Measurements from ENCODE around the gene DAZAP1. TPM values are rescaled to one million over a fixed set of nuclear protein-coding genes. Genes with fewer than 3 reads are reported as not detected.

Gene DAZAP1
- total RNA-seq, 4 donors from 2014 or later = 45.3 to 75.4 (median 64.0) TPM

DNA sequence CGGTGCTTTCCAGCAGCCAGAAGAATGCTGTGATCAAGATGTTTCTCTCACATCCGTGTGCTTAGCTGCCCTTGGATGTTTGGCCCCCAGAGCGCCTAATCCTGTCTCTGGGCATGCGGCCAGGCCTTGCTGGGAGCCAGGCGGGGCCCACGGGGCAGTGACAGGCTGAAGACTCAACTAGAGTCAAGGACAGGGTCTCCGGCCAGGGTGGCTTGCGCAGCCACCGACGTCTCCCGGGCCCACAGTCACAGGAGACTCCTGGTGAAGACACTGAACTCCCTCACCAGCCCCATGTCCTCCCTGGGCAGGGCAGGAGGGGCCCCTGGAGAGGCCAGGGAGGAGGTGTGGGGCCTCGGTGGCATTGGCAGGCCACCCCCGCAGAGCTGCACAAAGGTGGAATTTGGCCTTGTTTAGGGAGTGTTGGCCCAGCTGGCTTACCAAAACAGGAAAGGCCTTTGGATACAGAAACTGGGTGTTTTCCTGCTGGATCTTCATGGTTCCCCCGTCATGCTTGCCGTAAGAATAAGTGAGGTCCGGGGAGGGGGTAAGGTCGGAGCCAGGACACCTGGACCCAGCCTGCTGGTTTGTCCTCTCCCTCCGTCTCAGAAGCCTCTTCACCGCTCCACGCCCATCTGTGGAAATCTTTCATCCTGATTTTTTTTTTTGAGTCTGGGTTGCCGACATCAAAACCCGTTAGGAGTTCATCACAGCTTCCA lies 33.7 kb upstream of the DAZAP1 start:
- H3K4me1 ChIP-seq = peaks cover 0 to 26% (median 11%) of the 10 kb centered on the region in 3 donors
- 33 to 87% methylated on average over 7 to 8 of the region's 22 CpGs for WGBS, 2 donors (ENCODE audit: low coverage in 1 of 2)
- no peaks in the 10 kb centered on the region for H3K9me3 ChIP-seq
- ATAC-seq = peak; percentile 79
- peak overlapping the region in 3 of 4 donors; percentile 79 to 84 (median 82) for H3K27ac ChIP-seq
- H3K27me3 ChIP-seq = no peaks in the 10 kb centered on the region
- no peak overlapping the region for H3K4me3 ChIP-seq
- peaks cover 0 to 83% of the 10 kb centered on the region in 2 donors for H3K36me3 ChIP-seq
- TF ChIP-seq, protein P1, sequence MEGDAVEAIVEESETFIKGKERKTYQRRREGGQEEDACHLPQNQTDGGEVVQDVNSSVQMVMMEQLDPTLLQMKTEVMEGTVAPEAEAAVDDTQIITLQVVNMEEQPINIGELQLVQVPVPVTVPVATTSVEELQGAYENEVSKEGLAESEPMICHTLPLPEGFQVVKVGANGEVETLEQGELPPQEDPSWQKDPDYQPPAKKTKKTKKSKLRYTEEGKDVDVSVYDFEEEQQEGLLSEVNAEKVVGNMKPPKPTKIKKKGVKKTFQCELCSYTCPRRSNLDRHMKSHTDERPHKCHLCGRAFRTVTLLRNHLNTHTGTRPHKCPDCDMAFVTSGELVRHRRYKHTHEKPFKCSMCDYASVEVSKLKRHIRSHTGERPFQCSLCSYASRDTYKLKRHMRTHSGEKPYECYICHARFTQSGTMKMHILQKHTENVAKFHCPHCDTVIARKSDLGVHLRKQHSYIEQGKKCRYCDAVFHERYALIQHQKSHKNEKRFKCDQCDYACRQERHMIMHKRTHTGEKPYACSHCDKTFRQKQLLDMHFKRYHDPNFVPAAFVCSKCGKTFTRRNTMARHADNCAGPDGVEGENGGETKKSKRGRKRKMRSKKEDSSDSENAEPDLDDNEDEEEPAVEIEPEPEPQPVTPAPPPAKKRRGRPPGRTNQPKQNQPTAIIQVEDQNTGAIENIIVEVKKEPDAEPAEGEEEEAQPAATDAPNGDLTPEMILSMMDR (IDR thresholded peaks at IDR 0.05) = no peak
- TF ChIP-seq EP300 (IDR thresholded peaks at IDR 0.05) (no peak), POLR2A (IDR thresholded peaks at IDR 0.05) (no peak), POLR2AphosphoS5 (IDR thresholded peaks at IDR 0.05) (peak; percentile 67)

DNA sequence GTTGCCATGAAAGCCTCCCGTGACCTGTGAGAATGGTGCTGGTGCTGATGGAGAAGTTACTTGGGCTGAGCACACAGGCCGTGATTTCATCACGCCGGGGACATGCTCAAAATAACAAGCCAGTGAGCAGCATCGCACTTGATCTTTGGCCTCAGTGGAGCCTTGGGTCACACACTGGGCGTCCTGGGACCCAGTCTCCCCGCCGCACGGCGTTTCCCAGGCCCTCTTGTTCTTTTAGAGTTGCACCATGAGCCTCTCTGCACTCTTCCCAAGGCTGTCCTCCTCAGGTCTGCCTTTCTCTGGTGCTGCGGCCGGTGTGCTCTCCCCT lies 33.2 kb upstream of the DAZAP1 start:
- Histone ChIP-seq H3K4me1 (peaks cover 0 to 26% (median 11%) of the 10 kb centered on the region in 3 donors), H3K36me3 (peaks cover 0 to 81% of the 10 kb centered on the region in 2 donors), H3K9me3 (no peaks in the 10 kb centered on the region), H3K27ac (peak overlapping the region in 3 of 4 donors; percentile 79 to 84 (median 82)), H3K27me3 (no peaks in the 10 kb centered on the region), H3K4me3 (no peak overlapping the region)
- ATAC-seq = no peak
- 84% methylated on average over 6 of the region's 12 CpGs; no CpG with 5 or more reads in 1 of the 2 donors for WGBS, 2 donors (ENCODE audit: low coverage in 1 of 2)
- no peak for TF ChIP-seq POLR2A (IDR thresholded peaks at IDR 0.05)
- TF ChIP-seq, protein P1 (IDR thresholded peaks at IDR 0.05) = no peak
- TF ChIP-seq EP300 (IDR thresholded peaks at IDR 0.05) = no peak
- no peak for TF ChIP-seq POLR2AphosphoS5 (IDR thresholded peaks at IDR 0.05)

DNA sequence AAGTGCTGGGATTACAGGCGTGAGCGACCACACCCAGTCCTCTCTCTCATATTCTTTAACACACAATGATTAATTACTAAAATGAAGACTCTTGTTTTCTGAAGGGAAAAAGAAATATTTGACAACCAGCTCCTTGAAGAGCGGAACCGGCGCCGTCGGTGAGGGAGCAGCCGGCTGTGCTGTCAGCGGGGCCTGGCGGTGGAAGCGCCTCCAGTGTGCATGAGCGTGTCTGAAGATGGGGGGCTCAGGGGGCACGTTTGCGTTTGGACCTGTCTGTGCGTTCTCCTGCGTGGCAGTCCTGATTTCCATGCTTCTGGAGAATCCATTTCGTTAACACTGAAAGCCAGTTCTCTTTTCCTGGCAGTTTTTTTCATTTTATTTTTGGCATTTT lies 31.0 kb upstream of the DAZAP1 start:
- 92 to 98% methylated on average over 7 to 13 of the region's 17 CpGs for WGBS, 2 donors (ENCODE audit: low coverage in 1 of 2)
- no peak overlapping the region for H3K27ac ChIP-seq
- no peak overlapping the region for H3K4me3 ChIP-seq
- H3K9me3 ChIP-seq = no peaks in the 10 kb centered on the region
- no peak for ATAC-seq
- peaks cover 0 to 30% (median 11%) of the 10 kb centered on the region in 3 donors for H3K4me1 ChIP-seq
- TF ChIP-seq, protein P1 (IDR thresholded peaks at IDR 0.05) = no peak
- no peak for TF ChIP-seq POLR2AphosphoS5 (IDR thresholded peaks at IDR 0.05)
- no peak for TF ChIP-seq EP300 (IDR thresholded peaks at IDR 0.05)
- no peak for TF ChIP-seq POLR2A (IDR thresholded peaks at IDR 0.05)
- no peaks in the 10 kb centered on the region for H3K27me3 ChIP-seq
- H3K36me3 ChIP-seq = peaks cover 0 to 59% of the 10 kb centered on the region in 2 donors

DNA sequence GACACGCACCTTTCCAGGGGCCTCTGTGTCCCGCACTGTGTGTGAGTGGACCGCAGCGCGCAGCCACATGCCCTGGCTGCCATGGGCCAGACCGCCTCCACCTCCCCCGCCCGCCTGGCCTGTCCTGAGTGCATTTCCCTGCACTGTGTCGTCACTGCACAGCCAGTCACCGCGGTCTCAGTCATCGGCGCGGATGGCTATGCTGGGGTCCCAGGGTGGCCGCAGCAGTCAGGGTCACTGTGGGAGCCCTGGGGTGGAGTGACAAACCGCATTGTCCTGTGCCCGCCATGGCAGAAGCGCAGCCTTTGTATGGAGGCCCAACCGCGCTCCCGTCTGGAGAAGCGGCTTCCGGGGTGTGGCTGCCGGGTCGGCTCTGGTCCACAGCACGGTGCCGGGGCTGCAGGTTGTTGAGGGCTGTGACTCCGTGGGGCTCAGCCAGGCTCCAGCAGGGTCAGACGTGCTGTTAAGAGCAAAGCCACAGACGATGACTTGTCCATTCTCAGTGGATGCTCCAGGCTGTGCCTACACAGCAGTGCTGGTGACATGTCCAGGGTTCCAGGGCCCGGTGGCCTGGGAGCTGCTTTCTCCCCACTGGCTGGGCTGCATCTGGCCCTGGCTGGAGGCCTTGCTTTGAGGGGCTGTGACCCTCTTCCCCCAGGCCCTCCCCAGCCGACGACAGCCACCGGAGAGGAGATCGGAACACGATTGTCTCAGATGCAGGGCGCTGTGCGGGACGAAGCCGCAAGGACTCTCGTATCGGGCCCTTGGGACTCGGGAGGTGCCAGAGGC lies 30.0 kb upstream of the DAZAP1 start:
- Histone ChIP-seq H3K4me1 (peaks cover 0 to 36% (median 11%) of the 10 kb centered on the region in 3 donors), H3K36me3 (peaks cover 0 to 50% of the 10 kb centered on the region in 2 donors), H3K27me3 (no peaks in the 10 kb centered on the region), H3K9me3 (no peaks in the 10 kb centered on the region), H3K27ac (no peak overlapping the region), H3K4me3 (no peak overlapping the region)
- no peak for ATAC-seq
- WGBS, 2 donors (ENCODE audit: low coverage in 1 of 2) = 90% methylated on average over 4 of the region's 43 CpGs; no CpG with 5 or more reads in 1 of the 2 donors
- TF ChIP-seq POLR2AphosphoS5 (IDR thresholded peaks at IDR 0.05) (no peak), EP300 (IDR thresholded peaks at IDR 0.05) (no peak), POLR2A (IDR thresholded peaks at IDR 0.05) (no peak)
- TF ChIP-seq, protein P1 (IDR thresholded peaks at IDR 0.05) = no peak

Data from gastroesophageal sphincter (tissue), 4 donors.